ENCODE measurements around the gene CSHL1.
"Not testable (repeated sequence)": the region's sequence is repeated elsewhere in the genome, so short reads cannot be mapped to it uniquely, and the experiment has no call there.

Gene CSHL1

DNA sequence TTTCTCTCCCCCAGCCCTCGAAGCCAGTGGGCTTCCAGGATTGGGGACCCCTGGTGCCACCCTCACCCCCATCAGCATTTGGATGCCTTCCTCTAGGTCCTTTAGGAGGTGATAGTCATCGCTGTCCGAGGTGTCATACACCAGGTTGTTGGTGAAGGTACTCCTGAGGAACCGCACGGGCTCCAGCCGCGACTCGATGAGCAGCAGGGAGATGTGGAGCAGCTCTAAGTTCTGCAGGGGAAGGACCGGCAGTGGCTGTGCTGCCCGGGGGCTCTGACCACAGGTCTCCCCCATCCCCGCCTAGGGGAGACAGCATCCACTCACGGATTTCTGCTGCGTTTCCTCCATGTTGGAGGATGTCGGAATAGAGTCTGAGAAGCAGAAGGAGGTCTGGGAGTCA, 962 bp downstream of the CSHL1 start:
- no peak for DNase-seq (ENCODE audit: insufficient read length, low spot score)
- no peak for FAIRE-seq
- TF ChIP-seq TAF1 (IDR thresholded peaks at IDR 0.05; ENCODE audit: low read depth, low read length): no peak
- no peak for TF ChIP-seq POU2F2 (IDR thresholded peaks at IDR 0.05; ENCODE audit: low read depth, low read length)
- TF ChIP-seq POLR2A (IDR thresholded peaks at IDR 0.05; ENCODE audit: low read depth, low read length): no peak
- no peak for TF ChIP-seq PAX5 (IDR thresholded peaks at IDR 0.05; ENCODE audit: insufficient read depth, low read length, severe bottlenecking)
- TF ChIP-seq SPI1 (IDR thresholded peaks at IDR 0.05; ENCODE audit: low read depth, low read length): no peak
- no peak for TF ChIP-seq POLR2AphosphoS5 (IDR thresholded peaks at IDR 0.05; ENCODE audit: low read depth, low read length)

DNA sequence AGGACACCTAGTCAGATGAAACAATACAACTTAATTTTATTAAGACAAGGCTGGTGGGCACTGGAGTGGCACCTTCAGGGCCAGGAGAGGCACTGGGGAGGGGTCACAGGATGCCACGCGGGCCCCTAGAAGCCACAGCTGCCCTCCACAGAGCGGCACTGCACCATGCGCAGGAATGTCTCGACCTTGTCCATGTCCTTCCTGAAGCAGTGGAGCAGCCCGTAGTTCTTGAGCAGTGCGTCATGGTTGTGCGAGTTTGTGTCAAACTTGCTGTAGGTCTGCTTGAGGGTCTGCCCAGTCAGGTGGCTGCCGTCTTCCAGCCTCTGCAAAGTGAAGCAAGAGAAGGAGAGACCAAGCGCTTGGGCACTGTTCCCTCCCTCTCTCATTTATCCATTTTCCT, 1.5 kb downstream of the CSHL1 start:
- DNase-seq (ENCODE audit: insufficient read length, low spot score); FAIRE-seq: not testable (repeated sequence)

DNA sequence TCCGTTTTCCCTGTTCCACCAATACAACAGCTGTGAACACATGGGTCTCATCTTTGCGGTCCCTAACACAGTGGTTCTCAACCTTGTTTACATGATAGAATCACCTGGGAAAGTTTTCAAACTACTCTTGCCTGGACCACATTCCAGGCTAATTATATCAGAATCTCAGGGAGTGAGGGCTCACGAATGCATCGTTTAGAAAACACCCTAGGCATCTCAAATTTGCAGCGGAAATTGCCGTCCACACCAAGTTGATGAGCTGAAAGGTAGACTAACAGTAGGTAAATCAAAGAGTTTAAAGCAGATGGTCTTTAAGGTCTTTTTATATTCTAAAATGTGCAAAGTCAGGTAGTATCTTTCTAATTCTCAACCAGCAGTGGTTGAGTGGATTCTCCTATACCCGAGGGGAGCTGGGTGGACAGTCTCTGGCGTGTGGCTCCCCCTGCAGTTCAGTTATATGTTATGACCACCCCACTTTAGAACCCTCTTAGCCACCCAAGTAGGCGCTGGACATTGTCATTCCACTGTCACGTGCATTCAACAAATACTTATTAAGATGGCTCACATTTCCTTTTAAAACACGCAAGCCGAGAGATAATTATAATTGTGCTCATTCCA, 3.8 kb downstream of the CSHL1 start:
- not testable (repeated sequence) for FAIRE-seq; DNase-seq (ENCODE audit: insufficient read length, low spot score)

DNA sequence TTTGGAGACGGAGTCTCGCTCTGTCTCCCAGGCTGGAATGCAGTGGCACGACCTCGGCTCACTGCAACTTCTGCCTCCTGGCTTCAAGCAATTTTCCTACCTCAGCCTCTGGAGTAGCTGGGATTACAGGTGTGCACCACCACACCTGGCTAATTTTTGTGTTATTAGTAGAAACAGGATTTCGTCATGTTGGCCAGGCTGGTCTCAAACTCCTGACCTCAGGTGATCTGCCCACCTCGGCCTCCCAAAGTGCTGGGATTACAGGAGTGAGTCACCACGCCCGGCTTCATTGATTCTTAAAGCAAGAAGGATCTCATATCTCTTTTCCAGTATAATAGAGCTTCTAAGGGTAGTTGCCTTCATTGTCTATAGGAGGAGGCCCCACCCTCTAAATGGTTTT, 6.3 kb downstream of the CSHL1 start:
- not testable (repeated sequence) for FAIRE-seq; DNase-seq (ENCODE audit: insufficient read length, low spot score)

DNA sequence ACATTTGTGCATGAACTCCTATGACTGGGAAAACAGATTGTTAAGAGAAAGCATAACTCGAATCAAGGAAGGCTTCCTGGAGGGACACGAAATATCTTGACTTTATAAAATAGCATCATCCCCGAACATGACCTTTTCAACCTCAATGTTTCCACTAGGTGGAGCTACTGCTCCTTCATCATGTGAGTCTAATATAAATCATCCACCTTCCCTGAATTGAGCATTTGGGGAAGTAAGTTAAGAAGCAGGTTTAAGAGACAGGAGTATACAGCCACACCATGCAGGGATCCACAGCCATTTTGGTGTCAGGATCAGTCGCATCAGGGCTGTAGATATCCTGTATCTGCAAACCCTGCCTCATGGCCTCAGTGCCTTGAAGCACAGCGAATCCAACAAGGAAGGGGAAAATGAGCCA, 7.3 kb downstream of the CSHL1 start:
- not testable (repeated sequence) for FAIRE-seq; DNase-seq (ENCODE audit: insufficient read length, low spot score)

DNA sequence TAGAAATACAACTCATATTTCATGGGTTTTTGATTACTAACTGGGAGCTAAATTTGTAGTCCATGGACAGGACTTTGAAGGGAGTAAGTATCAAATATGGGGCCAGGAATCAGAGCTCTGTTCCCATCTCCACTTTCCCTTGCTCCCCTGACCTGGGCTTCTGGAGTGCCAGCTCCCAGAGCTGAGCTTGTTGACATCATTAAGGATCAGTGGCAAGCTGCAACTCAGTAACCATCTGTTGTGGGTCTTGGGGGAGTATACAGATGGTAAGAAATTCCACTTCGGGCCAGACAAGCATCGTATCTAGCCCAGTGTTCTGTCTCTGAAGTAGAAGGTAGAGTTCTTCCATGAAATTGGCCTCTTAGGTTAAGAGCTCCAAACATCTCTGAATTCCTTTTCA, 9.1 kb downstream of the CSHL1 start:
- FAIRE-seq; DNase-seq (ENCODE audit: insufficient read length, low spot score): not testable (repeated sequence)

DNA sequence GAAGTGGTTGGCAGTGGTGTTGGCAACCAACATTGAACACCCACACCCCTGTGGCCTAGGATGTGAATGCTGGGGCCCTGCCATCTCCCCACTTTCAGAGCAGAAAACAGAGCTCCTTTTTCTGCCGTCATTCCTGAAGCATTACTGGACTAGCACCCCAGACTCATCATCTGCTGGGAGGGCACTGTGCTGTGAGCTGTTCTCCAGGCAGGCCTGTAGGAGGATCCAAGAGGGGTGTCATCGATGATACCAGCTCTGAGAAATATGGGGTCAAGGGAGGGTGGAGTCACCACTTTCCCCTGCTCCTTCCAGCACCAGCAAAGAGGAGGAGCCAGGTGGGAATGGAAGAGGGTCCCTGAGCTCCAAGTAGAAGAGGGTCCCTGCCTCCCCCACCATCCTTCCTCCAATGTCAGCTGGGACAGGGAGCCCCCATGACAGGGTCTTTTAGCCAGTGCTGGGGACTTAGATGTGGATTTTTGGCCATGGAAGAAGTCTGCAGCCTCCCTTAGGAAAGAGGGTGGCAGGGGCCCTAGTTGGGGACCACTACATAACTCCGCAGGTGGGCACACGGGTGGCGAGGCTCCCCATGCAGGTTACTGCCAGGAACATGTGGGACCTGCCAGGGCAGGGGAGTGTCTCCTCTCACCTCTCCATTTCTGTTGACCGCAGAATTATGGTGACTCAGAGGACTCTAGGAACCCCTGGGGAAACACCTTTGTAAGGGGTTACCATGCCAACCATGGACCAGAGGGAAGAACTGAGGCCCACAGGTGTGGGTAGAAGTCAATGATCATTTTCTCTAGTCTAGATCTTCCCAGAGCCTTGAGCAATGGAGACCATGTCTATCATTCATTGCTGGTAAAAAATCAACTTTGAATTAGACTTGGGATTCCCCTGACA, 11.9 kb downstream of the CSHL1 start:
- FAIRE-seq: not testable (repeated sequence)

DNA sequence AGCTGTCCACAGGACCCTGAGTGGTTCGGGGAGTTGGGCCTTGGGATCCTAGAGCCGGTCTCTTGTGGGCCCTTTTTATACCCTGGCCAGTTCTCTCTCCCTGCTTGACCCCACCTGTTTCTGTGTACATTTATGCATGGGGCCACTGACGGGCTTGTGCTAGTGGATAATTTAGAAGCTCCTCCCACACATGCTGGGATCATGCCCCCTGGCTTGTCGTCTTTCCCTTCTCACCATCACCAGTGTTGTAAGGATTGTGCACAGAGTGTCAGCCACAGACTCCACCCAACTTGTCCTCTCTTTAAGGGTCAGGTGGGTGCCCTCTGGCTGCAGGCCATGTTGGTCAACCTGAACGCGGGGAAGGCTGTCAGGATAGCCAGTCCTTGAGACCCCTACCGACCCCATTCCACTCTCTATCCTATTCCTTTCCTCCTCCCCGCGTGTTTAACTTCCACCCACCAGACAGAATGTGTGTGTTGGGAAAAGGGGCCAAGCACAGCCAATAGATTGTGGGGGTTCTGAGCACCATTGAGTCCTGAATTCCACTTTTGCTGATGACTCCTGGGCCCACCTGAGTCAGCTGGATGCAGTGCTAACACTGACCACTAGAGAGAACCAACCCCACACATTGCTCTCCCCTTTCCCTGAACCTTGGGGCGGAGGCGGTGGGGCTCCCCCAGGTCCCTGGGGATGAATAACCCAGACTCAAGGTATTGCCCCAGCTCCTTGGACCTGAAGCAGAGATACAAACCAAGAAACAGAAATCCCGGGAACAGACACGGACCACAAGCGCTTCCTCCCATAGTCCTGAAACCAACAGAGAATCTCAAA, 14.3 kb downstream of the CSHL1 start, which contains the start of gene CSH1:
TSS of gene CSH1 (minus strand) at position 51 of the 831 bp plus-strand sequence. CDS start 63 bp downstream, outside the sequence.
- not testable (repeated sequence) for FAIRE-seq; DNase-seq (ENCODE audit: insufficient read length, low spot score)

More for the DNA sequence above, 11.9 kb downstream of the CSHL1 start:
- not testable (repeated sequence) for DNase-seq (ENCODE audit: insufficient read length, low spot score)

DNA sequence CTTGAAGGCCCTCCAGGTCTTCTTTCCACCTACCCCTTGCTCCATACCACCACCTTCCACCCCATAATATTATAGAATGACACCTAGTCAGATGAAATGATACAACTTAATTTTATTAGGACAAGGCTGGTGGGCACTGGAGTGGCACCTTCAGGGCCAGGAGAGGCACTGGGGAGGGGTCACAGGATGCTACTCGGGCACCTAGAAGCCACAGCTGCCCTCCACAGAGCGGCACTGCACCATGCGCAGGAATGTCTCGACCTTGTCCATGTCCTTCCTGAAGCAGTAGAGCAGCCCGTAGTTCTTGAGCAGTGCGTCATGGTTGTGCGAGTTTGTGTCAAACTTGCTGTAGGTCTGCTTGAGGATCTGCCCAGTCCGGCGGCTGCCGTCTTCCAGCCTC, 16.2 kb downstream of the CSHL1 start:
- not testable (repeated sequence) for DNase-seq (ENCODE audit: insufficient read length, low spot score); FAIRE-seq

DNA sequence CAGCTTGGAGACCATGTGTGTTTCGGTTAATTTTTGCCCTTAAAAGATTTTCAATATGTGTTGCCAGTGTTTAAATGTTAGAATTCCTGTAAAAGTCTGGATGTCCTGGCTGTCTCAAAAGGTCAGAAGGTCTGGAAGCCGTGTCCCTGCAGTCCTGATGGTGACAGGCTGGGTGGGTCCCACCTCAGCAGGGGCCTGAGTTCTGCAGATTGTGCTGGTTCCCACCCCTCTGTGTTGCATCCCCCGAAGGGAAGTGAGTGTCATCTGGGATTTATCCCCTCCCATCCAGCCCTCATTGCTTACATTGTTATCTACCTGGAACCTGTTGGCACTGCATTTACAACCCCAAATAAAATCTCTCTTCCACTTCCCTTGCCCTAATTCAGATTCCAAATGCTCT, 17.0 kb downstream of the CSHL1 start:
- not testable (repeated sequence) for DNase-seq (ENCODE audit: insufficient read length, low spot score); FAIRE-seq

DNA sequence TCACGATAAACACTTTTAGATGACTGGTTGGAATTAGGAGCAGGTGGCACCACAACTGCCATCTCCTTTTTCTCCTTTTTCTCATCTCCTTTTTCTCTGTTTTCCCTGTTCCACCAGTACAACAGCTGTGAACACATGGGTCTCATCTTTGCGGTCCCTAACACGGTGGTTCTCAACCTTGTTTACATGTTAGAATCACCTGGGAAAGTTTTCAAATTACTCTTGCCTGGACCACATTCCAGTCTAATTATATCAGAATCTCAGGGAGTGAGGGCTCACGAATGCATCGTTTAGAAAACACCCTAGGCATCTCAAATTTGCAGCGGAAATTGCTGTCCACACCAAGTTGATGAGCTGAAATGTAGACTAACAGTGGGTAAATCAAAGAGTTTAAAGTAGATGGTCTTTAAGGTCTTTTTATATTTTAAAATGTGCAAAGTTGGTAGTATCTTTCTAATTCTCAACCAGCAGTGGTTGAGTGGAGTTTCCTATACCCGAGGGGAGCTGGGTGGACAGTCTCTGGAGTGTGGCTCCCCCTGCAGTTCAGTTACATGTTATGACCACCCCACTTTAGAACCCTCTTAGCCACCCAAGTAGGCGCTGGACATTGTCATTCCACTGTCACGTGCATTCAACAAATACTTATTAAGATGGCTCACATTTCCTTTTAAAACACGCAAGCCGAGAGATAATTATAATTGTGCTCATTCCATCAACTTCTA, 18.6 kb downstream of the CSHL1 start:
- DNase-seq (ENCODE audit: insufficient read length, low spot score); FAIRE-seq: not testable (repeated sequence)

DNA sequence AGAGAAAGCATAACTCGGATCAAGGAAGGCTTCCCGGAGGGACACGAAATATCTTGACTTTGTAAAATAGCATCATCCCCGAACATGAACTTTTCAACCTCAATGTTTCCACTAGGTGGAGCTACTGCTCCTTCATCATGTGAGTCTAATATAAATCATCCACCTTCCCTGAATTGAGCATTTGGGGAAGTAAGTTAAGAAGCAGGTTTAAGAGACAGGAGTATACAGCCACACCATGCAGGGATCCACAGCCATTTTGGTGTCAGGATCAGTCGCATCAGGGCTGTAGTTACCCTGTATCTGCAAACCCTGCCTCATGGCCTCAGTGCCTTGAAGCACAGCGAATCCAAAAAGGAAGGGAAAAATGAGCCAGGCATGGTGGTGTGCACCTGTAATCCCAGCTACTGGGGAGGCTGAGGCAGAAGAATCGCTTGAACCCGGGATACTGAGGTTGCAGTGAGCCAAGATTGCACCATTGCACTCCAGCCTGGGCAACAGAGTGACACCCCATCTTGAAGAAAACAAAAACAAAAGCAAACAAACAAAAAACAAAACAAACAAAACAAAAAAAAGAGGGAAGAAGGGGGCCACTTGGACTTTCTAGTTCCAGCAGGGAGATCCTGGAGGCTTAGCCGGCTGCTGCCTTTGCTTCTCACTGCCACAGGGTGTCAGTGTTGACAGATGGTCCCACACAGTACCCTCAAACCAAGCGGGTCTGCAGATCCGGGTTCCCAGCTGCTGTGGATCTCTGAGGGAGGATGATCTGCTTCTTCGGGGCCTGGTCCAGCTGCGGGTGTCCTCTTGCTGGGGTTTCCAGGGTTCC, 21.8 kb downstream of the CSHL1 start:
- DNase-seq (ENCODE audit: insufficient read length, low spot score): not testable (repeated sequence)
- FAIRE-seq: peak; percentile 54

DNA sequence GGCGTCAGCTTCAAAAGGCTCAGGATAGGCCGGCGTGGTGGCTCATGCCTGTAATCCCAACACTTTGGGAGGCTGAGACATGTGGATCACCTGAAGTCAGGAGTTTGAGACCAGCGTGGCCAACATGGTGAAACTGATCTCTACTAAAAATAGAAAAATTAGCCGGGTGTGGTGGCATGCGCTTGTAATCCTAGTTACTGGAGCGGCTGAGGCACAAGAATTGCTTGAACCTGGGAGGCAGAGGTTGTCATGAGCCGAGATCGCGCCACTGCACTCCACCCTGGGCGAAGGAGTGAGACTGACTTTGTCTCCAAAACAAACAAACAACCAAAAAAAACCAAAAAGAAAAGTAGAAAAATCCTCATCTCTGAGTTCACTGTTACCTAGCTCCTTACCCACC, 25.9 kb downstream of the CSHL1 start:
- not testable (repeated sequence) for FAIRE-seq; DNase-seq (ENCODE audit: insufficient read length, low spot score)

DNA sequence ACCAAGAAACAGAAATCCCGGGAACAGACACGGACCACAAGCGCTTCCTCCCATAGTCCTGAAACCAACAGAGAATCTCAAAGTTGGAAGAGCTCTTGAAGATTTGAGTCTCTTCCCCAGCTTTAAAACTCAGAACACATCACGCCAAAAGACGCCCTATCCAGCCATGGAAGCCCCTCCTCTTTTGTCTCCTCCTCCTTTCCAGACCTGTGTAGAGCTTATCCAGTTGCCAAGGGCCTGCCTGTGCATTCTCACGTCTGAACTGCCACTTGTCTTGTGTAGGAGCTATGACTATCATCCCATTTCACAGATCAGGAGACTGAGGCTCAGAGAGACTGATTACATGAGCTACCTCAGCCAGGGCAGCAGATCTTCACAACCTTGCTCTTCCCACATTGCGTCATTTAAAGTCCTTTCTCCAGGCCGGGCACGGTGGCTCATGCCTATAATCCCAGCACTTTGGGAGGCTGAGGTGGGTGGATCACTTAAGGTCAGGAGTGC, 28.4 kb downstream of the CSHL1 start:
- not testable (repeated sequence) for DNase-seq (ENCODE audit: insufficient read length, low spot score); FAIRE-seq

Data from GM12891 (cell line).